H1 (cell line): ENCODE results near the gene PTCHD4. TPM values are rescaled to one million over a fixed set of nuclear protein-coding genes. Genes with fewer than 3 reads are reported as not detected.

Source experiments
- CTCF ChIA-PET: fragments of 300-600 bp; sonication (Branson Sonifier 250); formaldehyde crosslinking; loops from one replicate; lab custom pipeline; 2021; ENCODE audit not compliant: partially characterized antibody; lab: Charles Lee
- POLR2A ChIA-PET: fragments of 300-600 bp; sonication (Branson Sonifier 250); formaldehyde crosslinking; loops from one replicate; lab custom pipeline; 2021; ENCODE audit warnings: inconsistent platforms; ENCODE audit not compliant: partially characterized antibody; lab: Charles Lee
- DNase-seq, 2 experiments: peaks; one replicate each; pipeline versions ENCODE4 v3.0.0 to v3.0.0-alpha.2; 2010 to 2022; ENCODE audit warnings: low spot score in 2 of 2, low read depth in 1 of 2, mixed read lengths in 1 of 2
- FAIRE-seq: peaks from 2 replicates; lab custom pipeline; 2011; peaks lifted over from hg19 to GRCh38; lab: Jason Lieb, UNC
- H2AFZ ChIP-seq: 2 replicates; pipeline ENCODE4 v1.8.1; 2012; ENCODE audit warnings: low read length, inconsistent platforms
- H2AK5ac ChIP-seq: 2 replicates; pipeline ENCODE4 v1.6.1; 2013; ENCODE audit warnings: low read depth, low read length
- H2BK120ac ChIP-seq: replicated peaks from 2 replicates; pipeline ENCODE3; 2013; ENCODE audit warnings: low read depth, low read length, inconsistent platforms
- H2BK12ac ChIP-seq: 2 replicates; pipeline ENCODE4 v1.6.1; 2013; ENCODE audit warnings: low read depth, low read length
- H2BK15ac ChIP-seq: 2 replicates; pipeline ENCODE4 v1.6.1; 2013; ENCODE audit warnings: low read length
- H2BK20ac ChIP-seq: 2 replicates; pipeline ENCODE4 v1.6.1; 2013; ENCODE audit warnings: low read length
- H2BK5ac ChIP-seq: 2 replicates; pipeline ENCODE4 v1.6.1; 2013; ENCODE audit warnings: low read depth, low read length
- H3K14ac ChIP-seq: 2 replicates; pipeline ENCODE4 v1.6.1; 2013; ENCODE audit warnings: inconsistent platforms; ENCODE audit not compliant: insufficient read length
- H3K18ac ChIP-seq: 2 replicates; pipeline ENCODE4 v1.6.1; 2013; ENCODE audit warnings: low read length; ENCODE audit errors: extremely low read depth
- H3K23ac ChIP-seq: 2 replicates; pipeline ENCODE4 v1.6.1; 2013; ENCODE audit warnings: inconsistent platforms; ENCODE audit not compliant: insufficient read length
- H3K23me2 ChIP-seq: 2 replicates; pipeline ENCODE4 v1.6.1; 2013; ENCODE audit warnings: low read depth, low read length
- H3K27ac ChIP-seq: 2 replicates; pipeline ENCODE4 v1.6.1; 2011; ENCODE audit warnings: low read depth, low read length, inconsistent platforms
- H3K27me3 ChIP-seq, 4 experiments: replicated peaks in 1 of 4; 1 replicate in 1 of 4; 2 replicates in 3 of 4; pipeline versions ENCODE4 v1.6.1 to v1.8.1; 2011 to 2013; ENCODE audit warnings: low read length in 3 of 4, mild to moderate bottlenecking in 3 of 4, inconsistent platforms in 2 of 4, mixed read lengths in 2 of 4, moderate library complexity in 1 of 4; ENCODE audit not compliant: control insufficient read depth in 3 of 4, insufficient read depth in 3 of 4; ENCODE audit errors: extremely low read depth in 1 of 4
- H3K36me3 ChIP-seq, 4 experiments: 2 replicates each; pipeline versions ENCODE4 v1.6.1 to v1.8.1; 2011 to 2013; ENCODE audit warnings: mild to moderate bottlenecking in 4 of 4, low read length in 3 of 4, moderate library complexity in 2 of 4, control low read depth in 1 of 4, inconsistent platforms in 1 of 4; ENCODE audit not compliant: insufficient read depth in 4 of 4, control insufficient read depth in 2 of 4
- H3K4ac ChIP-seq: replicated peaks from 2 replicates; pipeline ENCODE3; 2013; ENCODE audit warnings: low read length, low read depth, mixed read lengths, inconsistent platforms; ENCODE audit not compliant: insufficient read length
- H3K4me1 ChIP-seq, 4 experiments: replicated peaks in 1 of 4; 1 replicate in 1 of 4; 2 replicates in 3 of 4; pipeline versions ENCODE4 v1.6.1 to v1.8.1; 2011 to 2013; ENCODE audit warnings: low read length in 3 of 4, inconsistent platforms in 2 of 4, mixed read lengths in 1 of 4; ENCODE audit not compliant: insufficient read depth in 4 of 4, control insufficient read depth in 3 of 4
- H3K4me2 ChIP-seq, 2 experiments: 2 replicates each; pipeline versions ENCODE4 v1.6.1 to v1.8.1; 2011 to 2013; ENCODE audit warnings: low read depth in 2 of 2, low read length in 2 of 2, control low read depth in 1 of 2, inconsistent platforms in 1 of 2, mild to moderate bottlenecking in 1 of 2; ENCODE audit not compliant: insufficient read depth in 1 of 2
- H3K4me3 ChIP-seq, 4 experiments: fragments of 200-600, 300-600 bp in 1 of 4; sonication (generic), shearing (Covaris generic), sonication (Bioruptor Twin) in 1 of 4; 2 replicates each; pipeline versions ENCODE4 v1.5.1 to v1.8.1; 2011 to 2016; ENCODE audit warnings: low read length in 4 of 4, low read depth in 3 of 4, control low read depth in 2 of 4, inconsistent platforms in 2 of 4, mild to moderate bottlenecking in 2 of 4, mixed read lengths in 1 of 4, moderate library complexity in 1 of 4; ENCODE audit not compliant: insufficient read depth in 2 of 4; ENCODE audit errors: extremely low read depth in 1 of 4
- H3K56ac ChIP-seq: replicated peaks from 2 replicates; pipeline ENCODE3; 2013; ENCODE audit warnings: low read depth, mild to moderate bottlenecking, mixed read lengths, low read length, inconsistent platforms; ENCODE audit not compliant: insufficient read length
- H3K79me1 ChIP-seq: 2 replicates; pipeline ENCODE4 v1.6.1; 2013; ENCODE audit warnings: low read depth, low read length, control low read depth
- H3K79me2 ChIP-seq, 2 experiments: 2 replicates each; pipeline versions ENCODE4 v1.6.1 to v1.8.1; 2012 to 2013; ENCODE audit warnings: low read length in 2 of 2, mild to moderate bottlenecking in 2 of 2, inconsistent platforms in 1 of 2; ENCODE audit not compliant: insufficient read depth in 2 of 2, control insufficient read depth in 1 of 2
- H3K9ac ChIP-seq, 4 experiments: replicated peaks in 1 of 4; 1 replicate in 1 of 4; 2 replicates in 3 of 4; pipeline versions ENCODE4 v1.6.1 to v1.8.1; 2011 to 2013; ENCODE audit warnings: low read depth in 3 of 4, low read length in 3 of 4, control low read depth in 2 of 4, mild to moderate bottlenecking in 2 of 4, moderate library complexity in 2 of 4, inconsistent platforms in 1 of 4; ENCODE audit errors: extremely low read depth in 1 of 4
- H3K9me3 ChIP-seq, 2 experiments: 2 replicates each; pipeline versions ENCODE4 v1.6.1 to v1.8.1; 2012 to 2013; ENCODE audit warnings: mild to moderate bottlenecking in 2 of 2, moderate library complexity in 2 of 2, control low read depth in 1 of 2, inconsistent platforms in 1 of 2, low read depth in 1 of 2, low read length in 1 of 2, mixed read lengths in 1 of 2; ENCODE audit not compliant: insufficient read depth in 2 of 2
- H4K20me1 ChIP-seq, 2 experiments: replicated peaks in 1 of 2; 2 replicates each; pipeline versions ENCODE3 to v1.8.1; 2011 to 2013; ENCODE audit warnings: inconsistent platforms in 2 of 2, low read length in 2 of 2, mild to moderate bottlenecking in 1 of 2; ENCODE audit not compliant: insufficient read depth in 2 of 2, control insufficient read depth in 1 of 2
- H4K5ac ChIP-seq: 2 replicates; pipeline ENCODE4 v1.6.1; 2013; ENCODE audit warnings: low read length, low read depth, mixed read lengths, inconsistent platforms; ENCODE audit not compliant: insufficient read length
- H4K8ac ChIP-seq: 2 replicates; pipeline ENCODE4 v1.8.0; 2013; ENCODE audit warnings: mild to moderate bottlenecking, moderate library complexity, low read length, inconsistent platforms; ENCODE audit not compliant: insufficient read depth; ENCODE audit errors: extremely low read depth
- H4K91ac ChIP-seq: replicated peaks from 2 replicates; pipeline ENCODE3; 2013; ENCODE audit warnings: low read length, mixed read lengths, inconsistent platforms; ENCODE audit not compliant: insufficient read length
- ATF2 ChIP-seq: IDR thresholded peaks from 2 replicates; pipeline ENCODE4 v1.6.1; 2012; ENCODE audit warnings: low read length, inconsistent platforms
- ATF3 ChIP-seq: IDR thresholded peaks from 2 replicates; pipeline ENCODE4 v1.6.1; 2011; ENCODE audit warnings: low read depth, mild to moderate bottlenecking, low read length; ENCODE audit not compliant: insufficient read depth
- BCL11A ChIP-seq, 2 experiments: IDR thresholded peaks; one replicate each; pipeline ENCODE4 v1.6.1; 2011; ENCODE audit warnings: low read depth in 2 of 2, low read length in 2 of 2, mild to moderate bottlenecking in 2 of 2
- CBX5 ChIP-seq: fragments of 300-800, 300-1000 bp; sonication (generic); IDR thresholded peaks from 2 replicates; pipeline ENCODE4 v1.7.1; 2016; ENCODE audit warnings: antibody characterized with exemption, low read length, low read depth
- CHD1 ChIP-seq: IDR thresholded peaks from 2 replicates; pipeline ENCODE4 v1.6.1; 2012; ENCODE audit warnings: low read depth, low read length, improper control_type of control experiment
- CTBP2 ChIP-seq: IDR thresholded peaks from 2 replicates; pipeline ENCODE4 v1.7.0; 2011; ENCODE audit warnings: borderline replicate concordance, mild to moderate bottlenecking, moderate library complexity, mixed read lengths, low read length; ENCODE audit not compliant: insufficient read depth, insufficient read length
- EGR1 ChIP-seq: IDR thresholded peaks from 2 replicates; pipeline ENCODE4 v1.6.1; 2011; ENCODE audit warnings: low read depth, low read length, borderline replicate concordance
- JUN ChIP-seq: IDR thresholded peaks from 2 replicates; pipeline ENCODE4 v1.6.1; 2011; ENCODE audit warnings: low read depth, mild to moderate bottlenecking, improper control_type of control experiment, low read length
- JUND ChIP-seq: IDR thresholded peaks from 2 replicates; pipeline ENCODE4 v1.6.1; 2011; ENCODE audit warnings: mild to moderate bottlenecking, improper control_type of control experiment, low read length
- MAX ChIP-seq: IDR thresholded peaks from 2 replicates; pipeline ENCODE4 v1.6.1; 2012; ENCODE audit warnings: inconsistent platforms
- NRF1 ChIP-seq: IDR thresholded peaks from 2 replicates; pipeline ENCODE4 v1.6.1; 2011; ENCODE audit warnings: mild to moderate bottlenecking, low read depth, low read length, improper control_type of control experiment
- SIRT6 ChIP-seq: IDR thresholded peaks from one replicate; pipeline ENCODE4 v1.7.1; 2012; ENCODE audit warnings: low read length, inconsistent platforms
- SIX5 ChIP-seq: IDR thresholded peaks from 2 replicates; pipeline ENCODE4 v1.6.1; 2011; ENCODE audit warnings: mild to moderate bottlenecking, low read depth, low read length
- WGBS, 2 experiments: shearing (Covaris generic) in 1 of 2; methylation state at CpG; one replicate each; pipeline versions ENCODE4 v1.1.6 to v1.1.7; 2013 to 2015; ENCODE audit warnings: low lambda C conversion rate in 2 of 2, mixed read lengths in 2 of 2, inconsistent platforms in 1 of 2, low coverage in 1 of 2, missing lambda C conversion rate in 1 of 2; ENCODE audit not compliant: insufficient replicate concordance in 2 of 2, insufficient coverage in 1 of 2, insufficient read length in 1 of 2; ENCODE audit errors: extremely low coverage in 1 of 2, missing lambda C conversion rate in 1 of 2; 5-methylcytosine and 5-hydroxymethylcytosine counted together
- polyA plus RNA-seq, 7 experiments: library from polyadenylated mRNA; depleted of rRNA in 3 of 7; stranded (reverse) in 5 of 7; unstranded in 2 of 7; fragments of >200 nt in 5 of 7; fragments of 200-250 nt in 2 of 7; gene quantifications; 1 replicate in 5 of 7; 2 replicates in 1 of 7; 4 replicates in 1 of 7; pipeline versions ENCODE4 v1.2.1 to v1.2.3, GENCODE V29; 2011 to 2013; ENCODE audit warnings: missing spikeins in 2 of 7, mixed read lengths in 2 of 7
- total RNA-seq: library from RNA; stranded (reverse); fragmentation: NEBNext Ultra II Directional; extraction: Animal tissue kit (Norgen Biotek cat#: 25700); gene quantifications from 2 replicates; pipeline ENCODE4 v1.2.1, GENCODE V29; 2021

The PTCHD4 gene
- total and polyA plus RNA-seq, 2 of the 8 experiments (the other 6 are each of a cell fraction or from before 2014, with no cell fraction given): 0.17 to 0.37 TPM

- Histone ChIP-seq H4K8ac (no peak overlapping the region), H3K9me3 (no peaks in the 10 kb centered on the region), H3K14ac (no peak overlapping the region), H2AK5ac (no peak overlapping the region), H3K23me2 (no peaks in the 10 kb centered on the region), H2BK120ac (no peak overlapping the region), H2BK12ac (no peak overlapping the region), H3K4ac (no peak overlapping the region), H3K18ac (no peak overlapping the region), H4K5ac (no peak overlapping the region), H2BK5ac (no peak overlapping the region), H3K9ac (no peak overlapping the region), H2AFZ (no peak overlapping the region), H3K4me3 (no peak overlapping the region), H3K27ac (no peak overlapping the region), H2BK15ac (no peak overlapping the region), H3K4me2 (no peak overlapping the region), H2BK20ac (no peak overlapping the region), H3K56ac (no peak overlapping the region), H3K4me1 (no peaks in the 10 kb centered on the region), H4K91ac (no peak overlapping the region), H3K27me3 (no peaks in the 10 kb centered on the region), H3K79me2 (no peaks in the 10 kb centered on the region), H3K79me1 (no peaks in the 10 kb centered on the region), H3K36me3 (no peaks in the 10 kb centered on the region), H3K23ac (no peak overlapping the region), H4K20me1 (no peaks in the 10 kb centered on the region)
- ChIA-PET CTCF (interaction anchor here (0.7 kb wide), 1 partner anchor 68 kb away, joined by 3 read pairs; no protein-coding TSS in a partner anchor), POLR2A (no interaction called here)
- no peak for FAIRE-seq
- no peak for TF ChIP-seq CTBP2
- no peak for TF ChIP-seq ATF3
- no peak for TF ChIP-seq ATF2
- TF ChIP-seq BCL11A (IDR thresholded peaks at IDR 0.05; ENCODE audit: low read depth in 2 of 2, low read length in 2 of 2): no peak
- no peak for TF ChIP-seq MAX
- no peak for TF ChIP-seq SIX5
- no peak for TF ChIP-seq JUND
- TF ChIP-seq NRF1: no peak
- no peak for TF ChIP-seq CHD1
- TF ChIP-seq EGR1: no peak
- TF ChIP-seq CBX5: no peak
- TF ChIP-seq JUN: no peak
- no peak for TF ChIP-seq SIRT6
- 77% methylated on average over 2 of the region's 2 CpGs; no CpG with 5 or more reads in 1 of the 2 experiments for WGBS, 2 experiments
- DNase-seq: no peak
These were observed 23.2 kb upstream of the PTCHD4 start for GRCh38 chr6:48134246-48134645.
